Measurements from ENCODE around the gene ENTPD7.

ENTPD7 gene

GRCh38 chr10:99750641-99751040 is 91.3 kb downstream of the ENTPD7 start:
- no peak for DNase-seq (ENCODE audit: low spot score)
- in situ Hi-C loops (cut with MboI; ENCODE audit: low sequenced_read_pairs, unreplicated experiment) = no loop called here

GRCh38 chr10:99754670-99755069 is 95.4 kb downstream of the ENTPD7 start:
- no peak for TF ChIP-seq CTCF (IDR thresholded peaks at IDR 0.05; ENCODE audit: borderline replicate concordance, control extremely low read depth, extremely low read depth, insufficient read depth, missing control alignments)
- in situ Hi-C loops (cut with MboI; ENCODE audit: low sequenced_read_pairs, unreplicated experiment) = no loop called here
- no peak for DNase-seq (ENCODE audit: low spot score)

More at GRCh38 chr10:99750641-99751040, 91.3 kb downstream of the ENTPD7 start:
- no peak for TF ChIP-seq CTCF (IDR thresholded peaks at IDR 0.05; ENCODE audit: borderline replicate concordance, control extremely low read depth, extremely low read depth, insufficient read depth, missing control alignments)

All from GM13976 (cell line).